ACC112 (cell line): ENCODE results near the gene ETV3L.
"Not testable (repeated sequence)": the region's sequence is repeated elsewhere in the genome, so short reads cannot be mapped to it uniquely, and the experiment has no call there.

Experiments
- H2AFZ ChIP-seq: fragments of 200-600 bp; sonication (generic); one replicate; pipeline ENCODE4 v1.6.0; 2017; ENCODE audit warnings: antibody characterized with exemption, low read length; ENCODE audit not compliant: unreplicated experiment
- H3K27ac ChIP-seq: fragments of 200-600 bp; sonication (generic); 2 replicates; pipeline ENCODE4 v1.5.1; 2014; ENCODE audit warnings: low read depth, mild to moderate bottlenecking, antibody characterized with exemption, low read length, moderate library complexity
- H3K27me3 ChIP-seq: fragments of 200-600 bp; sonication (generic); 2 replicates; pipeline ENCODE4 v1.6.1; 2014; ENCODE audit warnings: mild to moderate bottlenecking, antibody characterized with exemption, low read length, moderate library complexity, mixed read lengths; ENCODE audit not compliant: insufficient read depth
- H3K36me3 ChIP-seq: fragments of 200-600 bp; sonication (generic); 2 replicates; pipeline ENCODE4 v1.6.1; 2016; ENCODE audit warnings: mild to moderate bottlenecking, antibody characterized with exemption, low read length, moderate library complexity, mixed read lengths; ENCODE audit not compliant: insufficient read depth
- H3K4me1 ChIP-seq: fragments of 200-600 bp; sonication (generic); one replicate; pipeline ENCODE4 v1.6.1; 2016; ENCODE audit warnings: low read length, mixed read lengths; ENCODE audit not compliant: insufficient read depth, unreplicated experiment, control insufficient read depth
- H3K4me3 ChIP-seq: fragments of 200-600 bp; sonication (generic); 2 replicates; pipeline ENCODE4 v1.5.1; 2014; ENCODE audit warnings: mild to moderate bottlenecking, low read depth, low read length
- H3K79me2 ChIP-seq: fragments of 200-600 bp; sonication (generic); one replicate; pipeline ENCODE4 v1.6.0; 2016; ENCODE audit warnings: low read length; ENCODE audit not compliant: control insufficient read depth, unreplicated experiment, insufficient read depth

ETV3L gene

DNA sequence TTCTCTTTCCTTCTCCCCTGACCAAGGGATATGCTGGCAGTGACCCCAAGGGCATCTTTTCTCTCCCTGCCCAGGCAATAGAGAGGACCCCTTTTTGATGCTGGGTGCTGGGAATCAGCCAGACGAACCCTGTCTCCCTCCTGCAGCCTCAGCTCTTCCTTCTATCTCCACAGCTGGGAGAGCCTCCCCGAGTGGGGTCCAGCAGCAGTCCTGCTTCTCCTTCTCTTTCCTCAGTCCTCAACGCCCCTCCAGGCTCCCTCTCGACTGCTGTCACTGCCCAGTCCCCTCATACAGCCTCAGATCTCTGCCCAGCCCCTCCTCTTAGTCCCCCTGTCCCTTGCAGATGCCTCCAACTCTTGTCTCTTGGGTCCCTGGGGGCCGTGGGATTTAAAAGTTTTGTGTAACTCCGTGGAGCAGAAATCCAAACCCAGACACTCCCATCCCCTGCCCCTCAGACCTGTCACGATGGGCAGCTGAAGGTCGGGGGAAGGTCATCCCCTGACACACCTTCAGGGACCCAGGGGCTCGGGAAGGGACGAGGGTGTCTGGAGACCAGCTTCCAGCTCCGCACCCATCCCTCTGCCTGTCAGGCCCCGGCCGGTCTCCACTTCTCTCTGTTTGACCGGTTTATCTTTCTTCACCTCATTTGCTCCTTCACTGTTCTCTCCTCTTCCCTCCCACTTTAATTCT, 5.8 kb upstream of the ETV3L start:
- no peaks in the 10 kb centered on the region for H3K79me2 ChIP-seq
- H3K4me3 ChIP-seq = no peak overlapping the region
- no peaks in the 10 kb centered on the region for H3K36me3 ChIP-seq
- H2AFZ ChIP-seq = peak overlapping the region; percentile 32
- H3K27ac ChIP-seq = no peak overlapping the region
- no peaks in the 10 kb centered on the region; the same call in 1 of the 2 replicates for H3K27me3 ChIP-seq
- peaks cover 18% of the 10 kb centered on the region for H3K4me1 ChIP-seq

DNA sequence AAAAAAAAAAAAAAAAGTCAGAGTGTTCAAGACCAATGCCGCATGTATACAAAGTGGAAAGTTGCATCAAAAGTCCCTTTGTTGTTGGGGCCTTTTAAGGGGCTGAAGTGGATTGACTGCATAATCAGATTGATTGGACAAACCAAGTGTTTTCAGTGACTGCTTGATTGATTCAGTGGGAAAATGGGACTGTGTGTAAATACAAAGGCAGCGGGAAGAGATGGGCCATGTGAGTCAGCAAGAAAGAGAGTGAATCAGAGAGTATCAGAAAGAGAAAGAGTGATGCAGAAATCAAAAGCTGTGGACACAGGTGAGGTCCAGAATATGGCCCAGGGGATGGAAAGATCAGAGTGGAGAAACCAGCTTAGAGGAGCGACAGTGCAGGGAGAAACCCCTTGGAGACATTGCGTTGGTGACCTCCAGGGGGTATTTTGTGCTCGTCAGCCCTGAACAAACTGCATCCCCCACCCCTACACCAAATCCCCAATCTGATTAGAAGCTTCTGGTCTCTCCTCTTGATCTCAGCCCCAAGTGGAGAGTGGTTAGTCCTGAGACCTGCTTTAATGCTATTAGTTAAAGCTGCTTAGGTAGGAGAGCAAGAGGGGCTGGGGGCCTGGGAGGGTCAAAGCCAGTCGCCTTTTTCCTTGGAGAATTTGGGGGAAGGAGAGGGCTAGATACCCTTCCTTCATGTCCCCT, 5.1 kb upstream of the ETV3L start:
- Histone ChIP-seq H3K27ac (peak overlapping the region; percentile 21; the same call in 1 of the 2 replicates), H3K4me3 (no peak overlapping the region), H2AFZ (no peak overlapping the region), H3K27me3 (no peaks in the 10 kb centered on the region; the same call in 1 of the 2 replicates), H3K4me1 (peaks cover 18% of the 10 kb centered on the region), H3K79me2 (no peaks in the 10 kb centered on the region), H3K36me3 (no peaks in the 10 kb centered on the region)

DNA sequence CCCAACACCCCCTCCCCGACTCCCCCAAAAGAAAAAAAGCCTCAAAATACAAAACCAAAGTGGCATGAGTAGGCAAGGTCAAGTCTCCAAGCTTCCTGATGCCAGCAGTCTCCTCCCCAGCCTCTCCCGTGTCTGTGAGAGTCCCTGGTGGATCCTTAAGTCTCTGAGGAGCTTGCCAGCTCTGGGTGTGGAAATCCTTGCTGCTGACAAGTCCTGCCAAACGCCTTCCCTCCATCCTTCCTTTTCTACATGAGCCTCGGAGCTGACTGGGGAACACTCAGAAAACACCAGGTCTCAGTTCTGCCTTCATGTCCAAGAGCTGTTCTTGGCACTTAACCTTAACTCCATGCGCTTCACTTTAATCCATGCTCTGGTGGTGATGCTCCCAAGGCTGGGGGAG, 3.7 kb upstream of the ETV3L start:
- no peak overlapping the region for H3K4me3 ChIP-seq
- H2AFZ ChIP-seq = no peak overlapping the region
- no peaks in the 10 kb centered on the region for H3K79me2 ChIP-seq
- H3K36me3 ChIP-seq = no peaks in the 10 kb centered on the region
- peaks cover 18% of the 10 kb centered on the region for H3K4me1 ChIP-seq
- H3K27me3 ChIP-seq = no peaks in the 10 kb centered on the region
- no peak overlapping the region for H3K27ac ChIP-seq

DNA sequence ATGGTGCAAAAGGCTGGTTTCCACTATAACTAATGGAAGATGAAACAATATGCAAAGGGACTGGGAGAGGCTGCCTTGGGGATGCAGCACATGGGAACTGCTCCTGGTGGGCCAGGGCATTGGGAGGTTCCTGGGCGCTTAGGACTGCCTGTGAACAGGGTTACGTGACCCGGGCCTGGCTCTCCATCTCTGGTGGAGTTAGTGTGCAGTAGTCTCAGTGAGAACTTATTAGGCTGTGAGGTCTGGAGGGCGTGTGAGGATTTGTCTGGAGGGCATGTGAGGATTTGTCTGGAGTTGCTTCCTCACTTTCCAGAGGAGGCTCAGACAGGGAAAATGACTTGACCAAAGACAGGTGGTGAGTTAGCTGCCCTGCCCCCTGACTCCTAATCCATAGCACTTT, 1.5 kb upstream of the ETV3L start:
- H3K4me3 ChIP-seq = no peak overlapping the region
- no peaks in the 10 kb centered on the region for H3K27me3 ChIP-seq
- no peak overlapping the region for H3K27ac ChIP-seq
- H3K79me2 ChIP-seq = no peaks in the 10 kb centered on the region
- no peaks in the 10 kb centered on the region for H3K36me3 ChIP-seq
- H3K4me1 ChIP-seq = peaks cover 8% of the 10 kb centered on the region
- H2AFZ ChIP-seq = no peak overlapping the region

DNA sequence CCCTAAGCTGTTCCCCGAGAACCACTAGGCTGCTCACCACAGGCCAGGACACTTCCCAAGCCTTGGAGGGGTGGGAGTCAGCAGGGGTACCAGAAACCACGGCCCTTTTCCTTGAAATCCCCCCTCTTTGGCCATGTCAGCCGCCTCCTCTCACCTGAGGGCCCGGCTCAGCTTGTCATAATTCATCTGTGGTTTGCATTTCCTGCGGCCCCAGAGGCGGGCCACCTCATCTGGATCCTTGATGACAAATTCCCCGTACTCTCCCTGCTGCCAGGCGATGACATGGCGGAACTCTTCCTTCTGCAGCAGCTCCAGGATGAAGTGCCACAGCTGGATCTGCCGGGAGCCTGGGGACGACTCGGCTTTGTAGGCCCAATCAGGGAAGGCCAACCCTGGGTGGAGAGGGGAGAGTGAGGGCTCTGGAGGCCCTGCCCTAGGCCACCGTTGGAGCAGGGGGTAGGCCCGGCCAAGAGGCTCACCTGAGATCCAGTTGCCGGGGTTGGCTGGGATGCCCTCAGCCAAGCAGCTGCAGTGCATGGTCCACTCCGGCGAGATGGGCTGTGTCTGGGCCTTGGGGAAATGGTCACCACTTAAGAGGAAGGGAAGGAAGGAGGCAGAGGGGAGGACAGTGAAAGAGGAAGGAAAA, 498 bp downstream of the ETV3L start:
- H3K4me1 ChIP-seq, H3K79me2 ChIP-seq, H3K27me3 ChIP-seq, H3K36me3 ChIP-seq, H2AFZ ChIP-seq, H3K27ac ChIP-seq, H3K4me3 ChIP-seq: not testable (repeated sequence)

GRCh38 chr1:157098519-157098918, 1.1 kb downstream of the ETV3L start:
- H3K27ac ChIP-seq = no peak overlapping the region
- H3K4me3 ChIP-seq = no peak overlapping the region
- no peaks in the 10 kb centered on the region for H3K27me3 ChIP-seq
- H3K36me3 ChIP-seq = no peaks in the 10 kb centered on the region
- no peaks in the 10 kb centered on the region for H3K79me2 ChIP-seq
- no peak overlapping the region for H2AFZ ChIP-seq
- no peaks in the 10 kb centered on the region for H3K4me1 ChIP-seq

GRCh38 chr1:157097692-157098091, 1.9 kb downstream of the ETV3L start:
- H3K79me2 ChIP-seq = no peaks in the 10 kb centered on the region
- H2AFZ ChIP-seq = no peak overlapping the region
- H3K4me1 ChIP-seq = no peaks in the 10 kb centered on the region
- no peak overlapping the region for H3K27ac ChIP-seq
- H3K36me3 ChIP-seq = no peaks in the 10 kb centered on the region
- no peaks in the 10 kb centered on the region for H3K27me3 ChIP-seq
- no peak overlapping the region for H3K4me3 ChIP-seq

GRCh38 chr1:157096881-157097280, 2.7 kb downstream of the ETV3L start:
- Histone ChIP-seq H3K4me1 (no peaks in the 10 kb centered on the region), H2AFZ (no peak overlapping the region), H3K36me3 (no peaks in the 10 kb centered on the region), H3K27ac (no peak overlapping the region), H3K4me3 (no peak overlapping the region), H3K79me2 (no peaks in the 10 kb centered on the region), H3K27me3 (no peaks in the 10 kb centered on the region)

DNA sequence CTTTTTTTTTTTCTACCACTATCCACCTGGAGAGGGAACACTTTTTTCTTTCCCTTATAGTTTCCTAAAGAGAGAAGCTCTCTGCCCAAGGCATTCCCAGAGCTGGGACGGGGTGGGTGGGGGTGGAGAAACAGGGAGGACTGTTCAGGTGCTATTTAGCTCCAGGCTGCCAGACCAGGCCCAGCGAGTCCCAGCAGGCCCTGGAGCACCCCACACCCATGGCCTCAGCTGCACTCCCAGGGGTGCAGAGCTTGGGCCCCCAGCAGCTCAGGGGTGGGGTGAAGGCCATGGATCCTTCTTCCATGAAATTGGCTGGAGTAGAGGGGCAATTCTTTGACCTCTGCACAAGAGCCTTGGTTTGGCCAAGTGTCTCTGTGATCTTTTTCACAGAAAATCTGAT, 4.1 kb downstream of the ETV3L start:
- H3K27me3 ChIP-seq = no peaks in the 10 kb centered on the region
- H3K4me1 ChIP-seq = peaks cover 3% of the 10 kb centered on the region
- H3K27ac ChIP-seq = no peak overlapping the region
- no peak overlapping the region for H2AFZ ChIP-seq
- no peaks in the 10 kb centered on the region for H3K36me3 ChIP-seq
- H3K4me3 ChIP-seq = no peak overlapping the region
- H3K79me2 ChIP-seq = no peaks in the 10 kb centered on the region

DNA sequence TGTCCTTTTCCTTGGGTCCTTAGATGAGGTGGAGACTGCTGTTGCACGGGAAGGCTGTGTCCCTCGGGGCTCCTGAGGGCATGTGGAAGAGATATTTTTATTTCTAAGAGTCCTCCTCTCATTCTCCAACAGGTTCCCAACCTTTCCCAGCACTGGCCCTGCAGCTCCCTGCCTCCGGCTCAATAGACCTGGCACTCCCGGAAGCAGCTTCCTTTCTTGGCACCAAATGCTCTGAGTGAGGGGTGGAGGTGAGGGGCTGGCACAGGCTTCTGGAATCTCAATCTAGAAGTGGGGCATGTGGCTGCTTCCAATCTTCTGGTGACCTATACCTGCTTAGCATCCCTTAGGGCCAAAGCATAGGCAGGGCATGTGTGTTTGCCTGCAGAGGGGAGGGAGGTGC, 4.5 kb downstream of the ETV3L start:
- H2AFZ ChIP-seq = no peak overlapping the region
- H3K27me3 ChIP-seq = no peaks in the 10 kb centered on the region
- H3K4me1 ChIP-seq = peaks cover 6% of the 10 kb centered on the region
- no peak overlapping the region for H3K27ac ChIP-seq
- H3K4me3 ChIP-seq = no peak overlapping the region
- no peaks in the 10 kb centered on the region for H3K79me2 ChIP-seq
- no peaks in the 10 kb centered on the region for H3K36me3 ChIP-seq

GRCh38 chr1:157092831-157093230, 6.8 kb downstream of the ETV3L start:
- Histone ChIP-seq H3K79me2 (no peaks in the 10 kb centered on the region), H3K4me1 (peaks cover 6% of the 10 kb centered on the region), H3K27ac (no peak overlapping the region), H3K27me3 (no peaks in the 10 kb centered on the region), H2AFZ (no peak overlapping the region), H3K4me3 (no peak overlapping the region), H3K36me3 (no peaks in the 10 kb centered on the region)
